ENCODE measurements around the gene LYST. TPM values are rescaled to one million over a fixed set of nuclear protein-coding genes. Genes with fewer than 3 reads are reported as not detected.

LYST gene
- total RNA-seq, 1 donor from 2014 or later = 72.4 TPM

GRCh38 chr1:235631816-235632215, 234.9 kb downstream of the LYST start:
- Histone ChIP-seq H3K27ac (no peak overlapping the region), H3K4me1 (no peaks in the 10 kb centered on the region), H3K27me3 (ENCODE audit: low read depth) (no peaks in the 10 kb centered on the region), H3K36me3 (no peaks in the 10 kb centered on the region), H3K4me3 (no peak overlapping the region), H3K9me3 (no peaks in the 10 kb centered on the region)
- no peak for TF ChIP-seq CTCF (IDR thresholded peaks at IDR 0.05)
- DNase-seq (no peak), ATAC-seq (no peak)
- intact Hi-C loops (cut with DNase I) = no loop called here

- H3K9me3 ChIP-seq = no peaks in the 10 kb centered on the region
- ATAC-seq (no peak), DNase-seq (no peak)
- H3K4me1 ChIP-seq = peaks cover 7% of the 10 kb centered on the region
- H3K27ac ChIP-seq = no peak overlapping the region
- no peaks in the 10 kb centered on the region for H3K27me3 ChIP-seq (ENCODE audit: low read depth)
- no peaks in the 10 kb centered on the region for H3K36me3 ChIP-seq
- intact Hi-C loops (cut with DNase I) = no loop called here
- no peak overlapping the region for H3K4me3 ChIP-seq
- TF ChIP-seq CTCF (IDR thresholded peaks at IDR 0.05) = no peak
Observed at GRCh38 chr1:235628316-235629005, 238.2 kb downstream of the LYST start.

GRCh38 chr1:235625831-235626230, 240.9 kb downstream of the LYST start:
- no peak for TF ChIP-seq CTCF (IDR thresholded peaks at IDR 0.05)
- intact Hi-C loops (cut with DNase I) = no loop called here
- Histone ChIP-seq H3K4me3 (no peak overlapping the region), H3K27me3 (ENCODE audit: low read depth) (no peaks in the 10 kb centered on the region), H3K4me1 (peaks cover 7% of the 10 kb centered on the region), H3K27ac (no peak overlapping the region), H3K9me3 (no peaks in the 10 kb centered on the region), H3K36me3 (no peaks in the 10 kb centered on the region)
- ATAC-seq = no peak
- DNase-seq = no peak

- no peak for ATAC-seq
- H3K27ac ChIP-seq = no peak overlapping the region
Observed at GRCh38 chr1:235625340-235625739, 241.4 kb downstream of the LYST start.

GRCh38 chr1:235624721-235625333, 241.9 kb downstream of the LYST start:
- DNase-seq (no peak), ATAC-seq (no peak)
- no peaks in the 10 kb centered on the region for H3K36me3 ChIP-seq
- no peak for TF ChIP-seq CTCF (IDR thresholded peaks at IDR 0.05)
- H3K4me3 ChIP-seq = no peak overlapping the region
- no peak overlapping the region for H3K27ac ChIP-seq
- intact Hi-C loops (cut with DNase I) = no loop called here
- H3K27me3 ChIP-seq (ENCODE audit: low read depth) = no peaks in the 10 kb centered on the region
- H3K4me1 ChIP-seq = peaks cover 7% of the 10 kb centered on the region
- no peaks in the 10 kb centered on the region for H3K9me3 ChIP-seq

More at GRCh38 chr1:235625340-235625739, 241.4 kb downstream of the LYST start:
- H3K36me3 ChIP-seq = no peaks in the 10 kb centered on the region
- H3K27me3 ChIP-seq (ENCODE audit: low read depth) = no peaks in the 10 kb centered on the region
- intact Hi-C loops (cut with DNase I) = no loop called here
- H3K4me1 ChIP-seq = peaks cover 7% of the 10 kb centered on the region
- no peaks in the 10 kb centered on the region for H3K9me3 ChIP-seq
- DNase-seq = no peak
- TF ChIP-seq CTCF (IDR thresholded peaks at IDR 0.05) = no peak
- H3K4me3 ChIP-seq = no peak overlapping the region
